Loucy (cell line): Measurements from ENCODE around the gene SUGP2.

ENCODE experiments used
- CTCF ChIP-seq: fragments of 200-600 bp; sonication (generic); conservative IDR thresholded peaks from 2 replicates; pipeline ENCODE4 v1.5.1; 2014; ENCODE audit warnings: mild to moderate bottlenecking, antibody characterized with exemption, low read length
- EZH2phosphoT487 ChIP-seq: fragments of 200-600 bp; IDR thresholded peaks from 2 replicates; pipeline ENCODE4 v1.6.1; 2018; ENCODE audit warnings: antibody characterized with exemption, mild to moderate bottlenecking, moderate library complexity, borderline replicate concordance

DNA sequence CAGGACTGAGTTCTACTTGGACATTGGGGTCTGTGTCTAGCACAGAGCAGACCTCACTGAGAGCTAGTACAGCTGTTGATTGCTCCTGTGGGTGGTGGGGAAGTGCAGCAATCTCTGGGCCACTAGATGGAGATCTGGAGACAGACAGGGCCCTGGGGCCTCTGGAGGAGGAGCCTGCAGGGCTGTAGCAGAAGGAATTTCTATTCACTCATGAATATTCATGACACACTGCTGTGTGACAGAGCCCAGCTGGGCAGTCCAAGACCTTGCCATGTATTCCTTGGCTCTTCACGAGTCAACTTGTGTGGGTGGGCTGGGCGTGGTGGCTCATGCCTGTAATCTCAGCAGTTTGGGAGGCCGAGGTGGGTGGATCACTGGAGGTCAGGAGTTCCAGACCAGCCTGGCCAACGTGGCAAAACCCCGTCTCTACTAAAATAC, 37.5 kb downstream of the SUGP2 start:
- TF ChIP-seq CTCF: peak; percentile 63
- TF ChIP-seq EZH2phosphoT487: no peak
